Stimulated activated naive CD4-positive, alpha-beta T cell (primary cell): Measurements from ENCODE around the gene DNAJB8.
A peak's percentile ranks its signal among the peaks of the same experiment; 100 is the strongest.

Source experiments
- DNase-seq, 6 experiments: peaks; one replicate each; lab custom pipeline; 2025; lab: John Stamatoyannopoulos, UW

DNAJB8 gene

GRCh38 chr3:128446821-128447220 is 19.9 kb downstream of the DNAJB8 start:
- DNase-seq, result no peak

DNA sequence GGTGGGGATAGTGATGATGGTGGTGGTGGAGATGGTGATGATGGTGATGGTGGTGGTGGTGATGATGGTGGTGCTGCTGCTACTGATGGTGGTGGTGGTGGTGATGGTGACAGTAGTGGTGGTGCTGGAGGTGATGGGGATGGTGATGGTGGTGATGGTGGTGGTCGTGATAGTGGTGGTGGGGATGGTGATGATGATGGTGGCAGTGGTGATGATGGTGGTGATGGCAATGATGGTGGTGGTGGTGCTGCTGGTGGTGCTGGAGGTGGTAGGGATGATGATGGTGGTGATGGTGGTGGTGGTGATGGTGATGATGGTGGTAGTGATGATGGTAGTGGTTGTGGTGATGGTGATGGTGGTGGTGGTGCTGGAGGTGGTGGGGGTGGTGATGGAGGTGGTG is 21.3 kb downstream of the DNAJB8 start:
- DNase-seq, result no peak

DNA sequence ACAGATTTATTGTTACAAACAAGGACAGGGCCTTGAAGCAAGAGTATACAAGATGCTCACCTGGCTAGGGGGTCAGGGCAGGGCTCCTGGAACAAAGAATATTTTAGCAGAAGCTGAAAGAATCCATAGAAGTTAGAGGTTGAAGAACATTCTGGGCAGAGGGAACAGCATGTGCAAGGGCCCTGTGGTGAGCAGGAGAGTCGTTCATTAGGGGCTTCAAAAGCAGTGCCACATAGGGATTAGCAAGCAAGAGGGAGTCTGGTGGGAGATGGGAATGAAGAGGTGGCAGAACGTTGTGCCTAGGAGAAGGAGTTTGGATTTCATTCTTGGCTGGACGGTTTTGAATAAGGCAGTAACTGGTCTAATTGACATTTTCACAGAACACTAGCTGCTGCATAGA is 22.9 kb downstream of the DNAJB8 start:
- no peak for DNase-seq

GRCh38 chr3:128442949-128443348 is 23.7 kb downstream of the DNAJB8 start:
- DNase-seq, result no peak

GRCh38 chr3:128442070-128442469 is 24.6 kb downstream of the DNAJB8 start:
- no peak for DNase-seq

DNA sequence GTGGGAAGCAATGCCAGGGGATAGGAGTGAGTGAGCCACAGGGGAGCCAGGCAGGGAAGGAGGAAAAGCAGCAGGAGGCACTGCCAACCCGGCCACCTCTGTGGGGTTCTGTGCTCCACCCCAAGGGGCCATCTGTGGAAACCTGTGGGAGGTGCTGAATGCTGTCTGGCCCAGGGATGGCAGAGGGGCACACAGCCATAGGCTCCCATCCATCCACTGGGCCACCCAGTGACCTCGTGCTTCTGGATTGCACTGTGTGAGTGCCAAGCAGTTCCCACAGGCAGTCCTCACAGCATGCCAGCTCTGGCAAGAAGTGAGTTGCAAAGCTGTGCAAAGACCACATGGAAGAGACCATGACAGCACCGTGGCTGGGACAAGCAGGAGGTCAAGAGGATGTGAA is 27.5 kb downstream of the DNAJB8 start:
- no peak for DNase-seq

GRCh38 chr3:128438488-128439072 is 28.1 kb downstream of the DNAJB8 start:
- DNase-seq, result no peak

DNA sequence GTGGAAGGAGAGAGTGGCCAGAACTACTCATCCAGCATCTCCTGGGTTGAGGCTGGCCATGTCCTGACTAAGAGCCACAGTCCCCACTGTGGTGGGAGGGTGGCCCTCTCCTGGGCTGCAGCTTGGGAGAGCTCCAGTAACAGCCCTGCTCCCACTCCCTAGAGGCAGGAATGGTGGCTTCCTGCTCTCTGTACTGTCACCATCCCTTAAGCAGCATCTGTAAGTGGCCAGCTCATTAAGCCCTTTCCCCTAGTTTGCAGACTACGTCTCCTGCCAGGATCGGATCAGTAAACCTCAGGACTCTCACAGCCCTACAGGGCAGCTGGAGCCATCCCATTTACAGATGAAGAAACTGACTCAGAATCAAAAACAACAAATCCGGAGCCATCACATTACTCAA is 30.5 kb downstream of the DNAJB8 start:
- no peak for DNase-seq

DNA sequence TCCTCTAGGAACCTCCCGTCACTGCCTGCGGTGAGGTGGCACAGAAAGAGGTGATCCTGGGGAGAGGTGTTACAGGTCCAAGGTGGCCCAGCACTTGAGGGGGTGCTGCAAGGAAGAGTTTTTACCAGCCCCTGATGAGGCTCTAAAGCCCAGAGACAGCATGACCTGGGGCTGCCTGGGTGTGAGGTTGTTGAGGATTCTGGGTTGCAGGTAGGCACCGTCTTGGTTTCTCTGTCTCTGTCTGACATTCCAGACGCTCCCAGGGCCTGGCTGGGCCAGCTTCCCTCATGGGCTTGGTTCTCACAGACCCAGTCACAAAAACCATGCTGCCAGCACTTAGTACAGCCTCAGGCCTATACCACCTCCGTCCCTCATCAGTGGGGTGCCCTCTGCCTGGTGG is 31.1 kb downstream of the DNAJB8 start:
- no peak for DNase-seq

GRCh38 chr3:128435058-128435457 is 31.6 kb downstream of the DNAJB8 start:
- DNase-seq, result no peak

GRCh38 chr3:128434524-128434923 is 32.2 kb downstream of the DNAJB8 start:
- no peak for DNase-seq

GRCh38 chr3:128433837-128434165 is 32.9 kb downstream of the DNAJB8 start:
- DNase-seq, result no peak

- no peak for DNase-seq
Observed at GRCh38 chr3:128432971-128433836, 33.5 kb downstream of the DNAJB8 start.

DNA sequence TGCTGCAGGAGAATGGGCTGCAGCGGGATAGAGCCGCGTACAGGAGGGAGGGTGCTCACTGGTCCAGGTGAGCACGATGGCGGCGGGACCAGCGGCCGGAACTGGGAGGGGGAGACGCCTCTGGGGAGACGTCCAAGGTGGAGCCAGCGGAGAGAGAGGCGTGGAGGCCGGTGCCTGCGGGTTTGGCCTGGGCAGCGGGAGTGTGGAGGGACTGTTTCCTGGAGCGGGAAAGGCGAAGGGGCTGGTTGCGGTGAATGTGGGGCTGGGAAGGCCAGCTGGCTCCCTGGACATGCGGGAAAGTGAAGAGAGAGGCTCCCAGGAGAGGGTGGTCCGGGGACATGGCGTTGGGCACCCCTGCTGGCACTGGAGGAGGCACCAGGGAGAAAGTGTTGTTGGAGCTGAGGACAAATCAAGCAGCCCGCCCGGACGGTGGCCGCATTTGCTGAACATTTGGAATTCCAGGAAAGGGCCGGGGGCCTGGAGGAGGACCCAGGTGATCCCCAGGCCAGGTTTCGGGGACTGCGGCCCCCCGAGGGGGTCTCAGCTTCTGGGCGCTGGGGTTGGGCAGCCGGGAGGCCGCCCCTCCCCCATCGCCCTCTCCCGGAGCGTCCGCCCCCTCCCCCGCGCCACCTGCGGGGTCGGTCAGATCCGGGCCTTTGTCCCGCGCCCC is 34.3 kb downstream of the DNAJB8 start:
- DNase-seq, result peak in 1 of 6 experiments; percentile 15

DNA sequence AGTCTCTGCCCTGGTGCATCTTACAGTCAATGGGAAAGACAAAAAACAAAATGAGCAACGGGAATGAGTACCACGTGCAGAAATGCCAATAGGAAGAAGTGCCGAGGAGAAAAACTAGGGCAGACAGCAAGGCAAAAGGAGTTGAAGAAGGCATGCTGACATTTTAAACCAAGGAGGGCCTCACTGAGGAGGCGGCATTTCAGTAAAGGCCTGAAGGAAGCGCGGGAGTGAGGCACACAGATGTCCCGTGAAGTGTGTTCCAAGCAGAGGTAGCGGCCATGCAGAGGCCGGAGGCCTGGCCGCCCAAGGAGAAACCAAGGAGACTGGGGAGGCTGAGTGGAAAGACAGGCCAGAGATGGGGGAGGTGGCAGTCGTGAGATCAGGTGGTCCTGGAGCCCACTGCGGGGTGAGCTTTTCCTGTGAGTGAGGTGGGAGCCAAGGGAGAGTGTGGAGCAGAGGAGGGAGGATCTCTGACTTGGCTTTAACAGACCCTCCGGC is 34.8 kb downstream of the DNAJB8 start:
- no peak for DNase-seq

GRCh38 chr3:128430731-128431130 is 36.0 kb downstream of the DNAJB8 start:
- no peak for DNase-seq

DNA sequence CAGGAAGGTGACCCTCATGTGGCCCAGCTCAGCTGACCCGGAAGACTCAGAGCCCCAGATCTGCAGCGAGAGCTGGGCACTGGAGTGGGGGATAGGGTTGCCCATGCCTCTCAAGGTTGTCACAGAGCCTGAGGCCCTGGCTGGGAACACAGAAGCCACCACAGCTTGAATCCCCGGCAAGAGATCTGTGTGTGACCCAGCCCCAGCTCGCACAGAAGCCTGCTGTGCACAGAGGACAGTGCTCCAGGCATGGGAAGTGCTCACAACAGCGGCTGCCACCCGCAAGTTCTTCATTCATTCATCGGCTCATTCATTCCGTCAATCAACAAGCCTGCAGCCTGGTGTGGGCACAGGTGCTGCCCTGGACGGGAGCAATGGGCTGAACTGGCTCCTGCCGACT is 36.4 kb downstream of the DNAJB8 start:
- DNase-seq, result no peak

DNA sequence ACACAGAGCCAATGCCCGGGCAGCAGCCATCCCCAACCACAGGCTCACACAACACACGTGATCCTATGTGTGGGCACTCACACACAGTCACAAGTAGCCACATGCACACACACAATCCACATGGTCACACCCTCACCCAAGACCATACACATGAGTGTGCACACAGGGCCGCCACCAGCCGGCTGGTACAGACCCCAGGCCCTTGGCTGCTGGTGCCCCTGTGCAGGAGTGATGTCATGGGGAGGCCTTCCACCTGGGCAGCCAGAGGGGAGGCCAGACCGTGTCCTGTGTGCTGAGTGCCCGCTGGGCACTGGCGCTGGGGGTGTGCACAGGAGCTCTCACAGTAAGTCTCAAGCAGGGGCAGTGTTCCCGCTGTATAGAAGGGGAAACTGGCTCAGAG is 36.9 kb downstream of the DNAJB8 start:
- DNase-seq, result no peak

GRCh38 chr3:128429275-128429674 is 37.4 kb downstream of the DNAJB8 start:
- no peak for DNase-seq

DNA sequence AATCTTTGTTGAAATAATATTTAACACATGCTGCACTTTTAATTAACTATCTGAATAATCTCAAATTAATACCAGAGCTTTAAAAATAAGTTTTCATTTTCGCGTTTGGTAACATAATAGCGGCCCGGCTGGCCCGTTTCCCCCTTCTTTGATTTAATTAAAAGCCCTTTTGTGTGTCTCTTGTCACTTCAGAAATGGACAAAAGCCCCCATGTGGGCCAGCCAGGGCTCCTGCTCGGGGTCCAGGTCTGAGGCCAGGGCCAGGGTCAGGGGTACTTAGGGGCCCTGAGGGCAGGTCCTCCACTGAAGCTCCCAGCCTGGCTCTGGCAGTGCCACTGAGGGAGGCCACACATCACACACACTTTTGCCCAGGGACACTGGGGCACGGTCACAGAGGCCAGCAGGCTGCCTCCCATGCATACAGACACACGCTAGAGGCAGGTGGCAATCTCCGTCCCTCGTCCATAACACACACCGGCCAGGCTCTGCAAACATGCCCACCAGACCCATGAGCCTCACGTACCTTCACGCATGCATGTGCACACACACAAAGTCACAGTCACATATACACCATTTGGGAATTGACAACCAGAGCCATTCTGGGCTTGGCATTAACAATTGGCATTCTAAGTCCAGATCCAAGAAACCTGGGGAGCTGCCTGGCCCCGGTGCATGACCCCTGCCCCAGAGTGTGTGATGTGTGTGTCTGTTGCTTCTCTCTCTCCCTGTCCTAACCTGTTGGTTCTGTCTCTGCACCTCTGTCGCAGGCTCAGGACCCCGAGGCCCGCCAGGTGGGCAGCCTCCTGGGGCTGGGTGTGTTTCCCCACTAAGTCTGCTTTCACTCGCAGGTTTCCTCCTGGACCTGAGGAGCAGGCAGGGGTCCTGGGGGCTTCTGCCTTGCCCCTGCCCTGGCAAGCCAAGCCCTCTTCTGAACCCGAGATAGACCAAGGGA is 38.5 kb downstream of the DNAJB8 start:
- no peak for DNase-seq

- DNase-seq, result no peak
Observed at GRCh38 chr3:128427175-128427857, 39.4 kb downstream of the DNAJB8 start.
